NCI-H748 (cell line): ENCODE data around the gene SRSF10.
A peak's percentile ranks its signal among the peaks of the same experiment; 100 is the strongest.
"Not testable (repeated sequence)": the region's sequence is repeated elsewhere in the genome, so short reads cannot be mapped to it uniquely, and the experiment has no call there.

Source experiments
- DNase-seq: peaks from one replicate; lab custom pipeline; 2025; ENCODE audit not compliant: unreplicated experiment; lab: John Stamatoyannopoulos, UW

The SRSF10 gene

DNA sequence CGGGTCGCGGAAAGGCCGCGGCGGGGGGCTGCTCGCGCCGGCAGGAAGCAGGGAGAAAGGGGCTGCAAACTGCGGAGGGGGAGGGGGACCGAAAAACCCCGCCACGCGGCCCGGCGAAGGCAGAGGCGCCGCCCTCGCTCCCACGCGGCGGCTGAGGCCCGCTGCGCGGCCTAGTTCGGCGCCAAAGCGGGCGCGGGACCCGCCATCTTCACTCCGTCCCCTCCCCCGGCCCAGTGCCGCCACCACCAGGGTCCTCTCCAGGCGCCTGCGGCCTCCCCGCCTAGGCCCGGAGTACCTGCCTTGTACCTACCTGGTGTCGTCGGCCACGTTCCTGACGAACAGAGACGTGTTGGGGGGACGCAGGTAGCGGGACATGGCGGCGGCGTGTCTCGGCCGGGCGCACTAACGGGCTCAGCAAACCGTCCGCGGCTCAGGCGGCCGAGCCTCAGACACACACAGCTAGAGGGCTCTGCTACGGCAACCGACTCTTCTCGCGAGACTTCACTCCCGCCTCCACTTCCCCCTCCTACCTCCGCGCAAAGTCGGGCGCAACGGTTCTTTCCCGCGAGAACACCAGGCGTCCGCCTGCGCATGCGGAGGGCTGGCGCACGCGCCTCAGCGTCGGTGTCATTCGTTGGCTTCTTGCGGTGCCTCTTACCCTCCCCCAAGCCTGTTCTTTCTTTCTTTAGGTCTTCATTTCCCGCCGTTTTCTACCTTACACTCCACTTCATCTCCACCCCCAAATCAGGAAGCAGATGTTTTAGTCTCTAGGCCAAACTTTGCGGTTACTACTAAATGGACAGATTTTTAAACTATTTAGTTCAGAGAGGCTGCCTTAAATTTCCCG lies at the start of gene SRSF10:
Gene SRSF10 (minus strand): TSS at position 447 of the 847 bp plus-strand sequence. CDS start 72 bp downstream, at position 375.
- peak; percentile 98 for DNase-seq

DNA sequence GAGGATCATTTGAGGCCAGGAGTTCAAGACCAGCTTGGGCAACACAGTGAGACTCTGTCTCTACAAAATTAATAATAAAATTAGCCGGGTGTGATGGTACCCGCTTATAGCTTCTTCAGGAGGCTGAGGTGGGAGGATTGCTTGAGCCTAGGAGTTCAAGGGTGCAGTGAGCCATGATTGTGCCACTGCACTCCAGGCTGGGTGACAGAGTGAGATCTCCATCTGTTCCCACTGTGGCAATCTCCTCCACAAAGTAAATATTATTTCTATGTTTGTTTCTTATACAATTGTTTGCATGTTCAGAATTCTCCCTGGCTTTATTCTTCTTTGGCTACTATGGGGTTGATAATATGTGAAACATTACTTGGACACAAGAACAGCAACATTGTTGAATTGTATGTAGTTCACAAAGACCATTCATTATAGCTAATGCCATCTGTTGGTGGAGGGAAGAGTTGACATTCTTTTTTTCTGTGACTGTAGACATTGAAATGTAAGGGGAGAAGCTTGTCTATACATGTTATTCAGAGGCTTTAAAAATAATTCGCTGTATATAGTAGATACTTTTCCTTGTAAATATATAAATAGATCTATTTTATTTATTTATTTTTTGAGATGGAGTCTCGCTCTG lies 47.8 kb upstream of the SRSF10 start:
- DNase-seq = peak; percentile 18

DNA sequence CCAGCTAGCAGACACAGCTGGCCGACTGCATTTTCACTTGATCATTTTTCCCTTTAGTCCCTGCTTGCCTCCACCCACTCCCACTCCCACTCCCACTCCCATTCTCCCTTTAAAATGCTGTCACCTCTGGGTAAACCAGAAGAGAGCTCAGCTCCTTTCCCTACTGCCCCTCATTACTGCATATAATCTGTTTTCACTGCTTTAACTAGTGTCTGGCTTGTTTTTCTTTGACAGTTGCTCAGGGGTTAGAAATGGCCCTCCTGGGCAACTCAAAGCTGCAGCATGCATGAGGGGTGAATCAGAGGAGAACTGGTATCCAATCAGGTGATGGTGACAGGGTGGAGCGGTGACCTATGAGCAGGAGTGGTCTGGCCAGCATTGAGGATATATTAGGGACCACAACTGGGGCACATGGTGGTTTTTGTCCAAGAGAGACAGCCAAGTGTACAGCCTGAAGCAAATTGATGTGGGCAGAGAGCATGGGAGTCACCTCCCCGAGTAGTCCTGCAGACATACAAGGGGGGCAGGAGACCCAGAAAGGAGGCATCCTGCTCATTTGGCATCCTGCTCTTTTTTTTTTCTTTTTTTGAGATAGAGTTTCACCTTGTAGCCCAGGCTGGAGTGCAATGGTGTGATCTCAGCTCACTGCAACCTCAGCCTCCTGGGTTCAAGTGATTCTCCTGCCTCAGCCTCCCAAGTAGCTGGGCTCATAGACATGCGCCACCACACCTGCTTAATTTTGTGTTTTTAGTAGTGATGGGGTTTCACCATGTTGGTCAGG lies 42.6 kb upstream of the SRSF10 start:
- DNase-seq = no peak

DNA sequence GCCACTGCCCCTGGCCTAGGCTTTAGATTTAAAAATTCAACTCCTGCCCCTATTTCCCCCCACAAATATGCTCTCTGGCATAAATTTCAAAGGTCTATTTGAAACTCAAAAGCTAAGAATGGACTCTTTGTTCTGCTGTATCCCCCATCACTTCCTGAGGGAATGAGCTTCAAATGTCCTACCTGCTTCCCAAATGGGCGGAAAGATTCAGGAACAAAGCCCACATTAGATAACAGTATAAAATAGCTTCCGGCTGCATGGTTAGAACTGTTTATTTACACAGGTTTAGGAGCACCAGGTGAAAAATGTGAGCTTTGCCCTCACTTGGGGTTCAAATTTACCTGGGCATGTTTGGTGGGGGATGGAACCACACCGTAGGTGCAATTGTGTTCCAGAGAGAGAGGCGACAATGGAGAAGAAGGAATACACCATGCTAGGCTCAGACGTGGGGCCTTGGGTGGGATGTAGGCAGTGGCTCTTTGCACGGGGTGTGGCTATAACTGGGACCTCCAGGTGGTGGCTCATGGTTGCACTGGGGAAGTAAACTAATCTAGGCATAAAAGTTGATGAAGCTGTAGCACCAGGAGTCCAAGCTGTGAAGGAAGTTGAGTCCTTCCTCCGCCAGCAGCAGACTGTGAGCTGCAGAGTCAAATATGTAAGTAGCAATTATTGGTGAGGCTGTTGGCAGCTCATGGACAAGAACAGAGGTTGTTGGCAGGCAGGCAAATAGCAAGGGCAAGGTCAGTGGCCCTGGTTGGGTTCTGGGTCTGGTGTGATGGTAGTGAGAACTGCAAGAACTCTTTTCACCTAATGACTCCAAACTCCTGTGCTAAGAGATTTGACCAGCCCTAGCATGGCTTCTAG lies 41.5 kb upstream of the SRSF10 start:
- DNase-seq = peak; percentile 48

DNA sequence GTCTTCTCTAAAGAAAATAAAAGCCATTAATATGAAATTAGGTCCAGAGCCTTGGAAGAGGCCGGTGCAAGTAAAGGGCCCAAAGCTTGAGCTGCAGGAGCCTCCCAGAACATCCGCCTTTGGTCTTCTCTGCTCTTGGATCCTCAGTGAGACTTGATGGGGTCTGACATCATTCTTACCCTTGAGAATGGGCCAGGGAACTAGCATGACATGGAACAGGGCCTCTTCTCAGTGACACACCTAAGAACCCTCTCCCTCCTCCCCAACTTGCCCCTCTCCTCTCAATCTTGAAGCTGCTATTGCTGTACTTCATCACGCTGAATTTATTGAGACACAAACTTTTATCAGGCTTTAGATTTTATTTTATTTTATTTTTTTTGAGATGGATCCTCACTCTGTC lies 40.3 kb upstream of the SRSF10 start:
- no peak for DNase-seq

DNA sequence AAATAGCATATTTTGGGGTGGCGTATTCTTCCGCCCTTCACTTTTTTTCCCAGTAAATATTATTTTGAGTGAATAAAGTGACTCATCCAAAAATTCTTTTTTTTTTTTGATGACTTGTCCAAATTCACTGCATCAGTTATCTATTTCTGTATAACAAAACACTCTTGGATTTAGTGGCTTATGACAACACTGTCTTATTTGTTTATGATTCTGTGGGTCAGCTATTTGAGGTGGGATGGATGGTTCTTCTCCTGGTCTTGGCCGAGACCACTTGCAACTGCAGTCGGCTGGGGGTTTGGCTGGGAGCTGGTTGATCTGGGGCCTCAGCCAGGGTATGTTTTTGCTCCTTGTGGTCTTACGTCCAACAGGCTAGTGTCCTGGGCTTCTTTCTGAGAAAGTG lies 39.9 kb upstream of the SRSF10 start:
- no peak for DNase-seq

DNA sequence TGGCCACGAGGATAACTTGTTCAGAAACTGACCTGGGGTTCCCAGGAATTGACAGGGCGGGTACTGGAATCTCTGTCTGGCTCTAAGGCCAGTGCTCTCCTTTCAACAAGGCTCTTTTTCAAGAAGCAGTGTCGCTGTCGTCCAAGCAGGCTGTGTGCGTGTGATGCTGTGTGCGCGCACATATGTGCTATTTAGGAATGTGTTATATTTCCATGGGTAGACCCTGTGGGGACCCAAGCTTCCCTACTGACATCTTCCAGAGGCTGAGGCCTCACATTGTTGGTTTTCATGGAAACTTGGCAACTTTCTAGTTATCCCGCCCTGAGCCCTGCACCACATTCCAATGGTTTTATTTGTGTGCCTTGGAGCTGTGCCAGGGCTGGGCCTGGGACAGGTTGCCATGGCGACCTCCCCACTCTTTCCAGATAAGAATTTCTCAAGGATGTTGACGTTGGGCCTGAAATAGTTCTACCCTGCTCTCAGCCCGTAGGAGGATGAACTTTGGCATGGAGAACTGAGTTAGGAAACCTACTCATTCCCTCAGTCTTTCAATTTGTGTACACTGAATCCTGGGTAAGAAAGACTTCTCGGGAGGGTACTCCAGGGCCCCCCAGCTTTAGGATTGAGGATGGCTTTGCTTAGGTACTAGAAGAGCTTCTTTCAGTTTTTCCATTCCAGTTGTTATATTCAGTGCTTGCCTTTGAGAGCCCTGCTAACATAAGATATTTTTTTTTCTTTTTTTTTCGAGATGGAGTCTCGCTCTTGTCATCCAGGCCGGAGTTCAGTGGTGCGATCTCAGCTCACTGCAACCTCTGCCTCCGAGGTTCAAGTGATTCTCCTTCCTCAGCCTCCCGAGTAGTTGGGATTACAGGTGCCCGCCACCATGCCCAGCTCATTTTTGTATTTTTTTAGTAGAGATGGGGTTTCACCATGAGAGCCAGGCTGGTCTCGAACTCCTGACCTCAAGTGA lies 38.8 kb upstream of the SRSF10 start:
- DNase-seq = peak; percentile 15

DNA sequence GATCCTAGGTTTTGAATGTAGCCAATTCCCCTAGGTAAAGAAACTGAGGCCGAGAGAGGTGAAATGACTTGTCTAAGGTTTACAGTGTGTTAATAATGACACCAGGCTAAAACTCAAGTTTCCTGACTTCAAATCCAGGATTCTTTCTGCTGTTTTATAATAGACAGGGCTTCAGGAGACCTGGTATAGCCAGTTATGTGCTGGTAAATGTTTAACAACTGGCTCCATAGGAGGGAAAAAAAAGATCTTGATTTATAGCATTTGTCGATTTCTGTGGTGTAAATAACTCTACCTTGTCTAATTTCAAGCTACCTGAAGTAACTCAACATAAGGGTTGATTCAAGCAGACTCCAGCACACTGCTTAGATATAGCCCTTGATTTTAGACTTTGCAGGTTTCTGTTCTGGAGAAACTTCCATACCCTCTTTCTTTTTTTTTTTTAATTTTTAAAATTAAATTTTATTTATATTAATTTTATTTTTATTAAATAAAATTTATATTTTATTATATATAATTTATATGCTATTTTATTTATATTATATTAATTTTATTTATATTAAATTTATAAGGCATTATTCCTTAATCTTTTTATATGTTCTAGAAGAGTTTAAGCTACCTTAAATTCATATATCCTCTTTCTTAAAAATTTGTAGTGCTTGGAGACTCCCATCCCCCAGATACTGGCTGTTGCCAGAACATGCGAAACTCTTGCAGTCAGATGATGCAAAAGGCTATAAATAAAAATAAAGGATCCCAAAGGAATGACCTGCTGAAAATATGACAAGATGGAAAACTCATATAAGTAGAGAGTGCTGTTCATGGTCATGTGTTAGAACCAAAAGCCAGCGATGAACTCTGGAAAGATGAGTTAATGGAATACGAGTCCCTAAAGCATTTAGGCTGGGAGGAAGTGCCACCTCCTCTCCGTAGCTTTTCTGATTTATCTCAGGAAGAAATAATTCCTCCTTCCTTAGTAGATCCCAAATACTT lies 35.4 kb upstream of the SRSF10 start:
- DNase-seq = no peak

DNA sequence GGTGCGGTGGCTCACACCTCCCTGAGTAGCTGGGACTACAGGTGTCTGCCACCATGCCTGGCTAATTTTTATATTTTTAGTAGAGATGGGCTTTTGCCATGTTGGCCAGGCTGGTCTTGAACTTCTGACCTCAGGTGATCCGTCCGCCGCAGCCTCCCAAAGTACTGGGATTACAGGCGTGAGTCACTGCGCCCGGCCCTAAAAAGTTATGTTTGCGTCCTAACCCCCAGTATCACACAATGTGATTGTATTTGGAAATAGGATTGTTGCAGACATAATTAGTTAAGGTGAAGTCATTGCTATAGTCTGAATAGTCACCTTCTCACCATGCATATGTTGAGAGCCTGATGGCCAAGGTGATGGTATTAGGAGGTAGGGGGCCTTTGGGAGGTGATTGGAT lies 32.8 kb upstream of the SRSF10 start:
- DNase-seq = not testable (repeated sequence)

DNA sequence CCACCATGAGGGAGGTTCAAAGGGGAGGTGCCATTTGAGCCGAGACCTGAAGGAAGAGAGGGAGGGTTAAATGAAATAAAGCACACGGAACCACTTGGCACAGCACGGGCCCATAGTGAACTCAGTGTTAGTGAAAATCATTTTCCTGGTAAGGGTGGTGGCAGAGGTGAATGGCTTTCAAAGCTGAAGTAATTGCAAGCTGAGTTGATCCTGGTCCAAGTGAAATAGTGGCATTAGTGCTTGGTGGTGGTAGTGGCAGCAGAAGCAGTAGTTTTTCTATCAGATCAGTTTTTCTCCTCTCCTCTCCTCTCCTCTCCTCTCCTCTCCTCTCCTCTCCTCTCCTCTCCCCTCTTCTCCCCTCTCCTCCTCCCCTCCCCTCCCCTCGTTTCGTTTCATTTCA lies 30.5 kb upstream of the SRSF10 start:
- DNase-seq = no peak

DNA sequence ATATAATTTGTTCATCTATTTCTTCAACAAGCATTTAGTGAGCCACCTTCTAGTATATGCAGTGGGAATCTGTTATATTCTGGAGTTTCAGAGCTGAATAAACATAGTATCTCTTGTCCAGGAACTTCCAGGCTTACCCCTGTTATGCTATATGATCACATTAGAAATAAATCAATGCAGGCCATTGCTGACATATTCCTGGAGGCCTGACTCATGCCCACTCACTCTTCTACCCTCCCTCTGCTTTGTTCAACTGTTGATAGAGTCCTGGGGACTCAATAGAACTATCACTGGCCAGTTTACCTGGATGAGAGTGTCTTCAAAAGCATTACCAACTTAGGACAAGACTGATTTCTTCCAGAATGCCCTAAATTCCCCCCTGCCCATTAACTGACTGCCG lies 29.3 kb upstream of the SRSF10 start:
- no peak for DNase-seq

DNA sequence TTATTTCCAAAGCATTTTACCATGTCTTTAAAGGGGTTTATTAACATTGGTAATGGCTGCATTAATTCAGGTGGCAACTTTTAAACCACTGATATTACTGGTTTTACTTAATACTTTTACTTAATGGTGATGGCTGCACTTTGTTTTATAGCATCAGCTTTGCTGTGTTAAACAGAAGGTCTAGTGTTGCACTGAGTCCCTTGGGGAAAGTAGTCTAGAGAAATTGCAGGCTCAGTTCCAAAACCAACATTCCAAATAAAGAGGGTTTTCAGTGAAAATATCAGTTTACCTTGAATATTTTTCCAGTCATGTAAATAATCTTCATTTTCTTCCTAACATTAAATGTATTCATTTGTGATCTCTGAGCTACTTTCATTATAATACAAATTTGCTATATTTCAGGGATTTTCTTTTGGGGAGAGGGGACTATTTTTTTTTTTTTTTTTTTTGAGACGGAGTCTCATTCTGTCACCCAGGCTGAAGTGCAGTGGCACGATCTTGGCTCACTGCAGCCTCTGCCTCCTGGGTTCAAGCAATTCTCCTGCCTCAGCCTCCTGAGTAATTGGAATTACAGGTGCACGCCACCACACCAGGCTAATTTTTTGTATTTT lies 28.6 kb upstream of the SRSF10 start:
- not testable (repeated sequence) for DNase-seq

DNA sequence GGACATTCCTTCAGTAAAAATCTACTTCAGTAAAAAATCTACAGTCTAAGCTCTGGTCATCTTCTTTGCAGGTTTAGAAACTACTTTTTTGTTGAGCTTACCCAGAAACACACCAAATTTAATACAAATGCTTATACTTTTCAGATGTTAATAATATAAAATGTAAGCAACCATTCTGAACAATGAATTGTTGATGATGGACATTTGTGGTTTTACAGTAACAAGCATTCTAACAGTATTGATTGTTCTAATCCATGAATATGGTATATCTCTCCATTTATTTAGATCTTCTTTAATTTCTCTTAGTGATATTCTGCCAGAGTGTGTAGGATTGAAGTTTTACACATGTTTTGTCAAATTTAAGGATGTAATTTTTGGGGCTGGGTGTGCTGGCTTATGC lies 27.0 kb upstream of the SRSF10 start:
- DNase-seq = no peak

DNA sequence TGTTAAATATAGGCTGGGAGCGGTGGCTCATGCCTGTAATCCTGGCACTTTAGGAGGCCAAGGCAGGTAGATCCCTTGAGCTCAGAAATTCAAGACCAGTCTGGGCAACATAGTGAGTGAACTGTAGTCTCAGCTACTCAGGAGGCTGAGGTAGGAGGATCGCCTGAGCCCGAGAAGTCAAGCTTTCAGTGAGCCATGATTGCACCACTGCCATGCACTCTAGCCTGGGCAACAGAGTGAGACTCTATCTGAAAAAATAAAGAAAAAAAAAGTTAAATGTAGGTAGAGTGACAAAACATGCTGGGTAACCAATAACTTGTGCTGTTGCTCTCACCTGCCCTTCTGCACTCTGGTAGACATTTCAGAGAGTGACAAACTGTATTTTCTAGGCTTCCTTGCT lies 25.0 kb upstream of the SRSF10 start:
- no peak for DNase-seq

DNA sequence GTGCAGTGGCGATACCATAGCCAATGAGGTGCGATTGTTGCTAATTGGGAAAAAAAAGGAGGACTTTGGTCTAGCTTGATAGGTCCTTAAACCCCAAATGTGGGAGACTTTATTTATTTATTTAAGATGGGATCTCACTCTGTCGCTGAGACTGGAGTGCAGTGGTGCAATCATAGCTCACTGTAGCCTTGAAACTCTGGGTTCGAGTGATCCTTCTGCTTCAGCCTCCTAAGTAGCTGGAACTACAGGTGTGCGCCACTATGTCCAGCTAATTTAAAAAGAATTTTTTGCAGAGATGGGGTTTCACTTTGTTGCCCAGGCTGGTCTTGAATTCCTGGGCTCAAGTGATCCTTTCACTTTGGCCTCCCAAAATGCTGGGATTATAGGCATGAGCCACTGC lies 24.0 kb upstream of the SRSF10 start:
- no peak for DNase-seq

DNA sequence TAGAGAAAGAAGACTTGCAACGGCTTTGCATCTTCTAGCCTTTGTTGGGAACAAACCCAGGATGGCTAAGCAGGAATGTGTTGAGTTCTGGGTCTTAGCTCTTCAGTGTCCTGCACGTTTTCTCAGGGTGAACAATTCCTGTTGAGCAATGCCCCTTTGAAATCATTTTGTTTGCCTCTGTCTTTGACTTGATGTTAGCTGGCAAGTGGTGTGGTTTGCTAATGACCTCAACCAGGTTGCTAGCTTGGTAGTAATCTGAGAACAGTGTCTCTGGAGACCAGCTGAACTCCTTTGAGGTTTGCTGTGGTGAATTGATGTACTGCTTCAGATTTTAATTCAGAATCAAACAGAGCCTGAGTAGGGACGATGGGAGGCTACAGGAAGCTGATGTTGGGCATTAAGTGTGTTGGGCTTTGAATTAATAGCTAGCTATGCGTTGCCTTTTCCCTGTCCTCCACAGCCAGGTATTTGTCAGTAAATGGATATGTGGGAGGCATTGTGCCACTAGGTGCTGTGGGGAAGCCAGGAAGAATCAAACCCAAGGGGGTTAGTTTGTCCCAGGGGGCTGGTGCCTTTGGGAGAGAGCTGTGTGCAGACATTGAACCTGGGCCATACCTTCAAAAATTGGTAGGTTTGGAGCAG lies 23.3 kb upstream of the SRSF10 start:
- peak; percentile 4 for DNase-seq

DNA sequence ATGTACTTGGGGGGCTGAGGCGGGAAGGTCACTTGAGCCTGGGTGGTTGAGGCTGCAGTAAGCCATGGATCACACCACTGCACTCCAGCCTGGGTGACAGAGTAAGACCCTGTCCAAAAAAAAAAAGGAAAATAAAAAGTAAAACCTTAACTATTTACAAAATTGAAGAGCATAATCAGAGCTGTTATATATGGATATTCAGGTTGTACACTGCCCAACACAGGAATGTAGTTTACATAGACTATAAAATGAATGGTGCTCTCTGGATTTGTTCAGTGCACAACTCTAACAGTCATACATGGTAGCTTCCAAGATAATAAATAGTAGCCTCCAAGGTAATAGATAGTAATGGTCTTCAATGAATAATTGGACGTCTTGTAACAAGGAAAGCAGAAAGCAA lies 22.6 kb upstream of the SRSF10 start:
- DNase-seq = no peak
